ENCODE results near the gene UNK.

UNK gene

GRCh38 chr17:75738218-75738802 is 46.3 kb upstream of the UNK start:
- peaks cover 17% of the 10 kb centered on the region for H3K4me1 ChIP-seq (ENCODE audit: control insufficient read depth, low read length)

GRCh38 chr17:75739174-75739573 is 45.4 kb upstream of the UNK start:
- Histone ChIP-seq H3K4me3 (ENCODE audit: low read length) (no peak overlapping the region), H3K79me2 (ENCODE audit: control insufficient read depth, low read length) (no peaks in the 10 kb centered on the region), H3F3A (ENCODE audit: control insufficient read depth, insufficient read depth) (0 out of 2 replicates have a peak, but pooled peaks cover 3% of the 10 kb centered on the region), H3K36me3 (ENCODE audit: control insufficient read depth, low read length) (no peaks in the 10 kb centered on the region), H4K20me1 (ENCODE audit: control insufficient read depth, insufficient read depth, low read depth, low read length) (no peaks in the 10 kb centered on the region), H3K9me2 (replicated peaks; ENCODE audit: control insufficient read depth, low read length) (no peaks in the 10 kb centered on the region), H3K9me3 (ENCODE audit: control insufficient read depth, insufficient read depth, low read length) (no peaks in the 10 kb centered on the region), H3K27me3 (ENCODE audit: control insufficient read depth, low read length) (no peaks in the 10 kb centered on the region), H3K4me1 (ENCODE audit: control insufficient read depth, low read length) (peaks cover 17% of the 10 kb centered on the region), H3K27ac (ENCODE audit: low read depth, low read length) (no peak overlapping the region), H3K4me2 (ENCODE audit: low read length) (no peak overlapping the region)
- TF ChIP-seq CTCF (IDR thresholded peaks at IDR 0.05; ENCODE audit: low read depth, low read length, poor library complexity, severe bottlenecking) (no peak), EZH2phosphoT487 (IDR thresholded peaks at IDR 0.05; ENCODE audit: borderline replicate concordance, low read length) (no peak)

More at GRCh38 chr17:75738218-75738802, 46.3 kb upstream of the UNK start:
- Histone ChIP-seq H3K27ac (ENCODE audit: low read depth, low read length) (no peak overlapping the region), H3K9me2 (replicated peaks; ENCODE audit: control insufficient read depth, low read length) (no peaks in the 10 kb centered on the region), H4K20me1 (ENCODE audit: control insufficient read depth, insufficient read depth, low read depth, low read length) (no peaks in the 10 kb centered on the region), H3K4me2 (ENCODE audit: low read length) (peak overlapping the region; percentile 38), H3F3A (ENCODE audit: control insufficient read depth, insufficient read depth) (0 out of 2 replicates have a peak, but pooled peaks cover 3% of the 10 kb centered on the region), H3K4me3 (ENCODE audit: low read length) (no peak overlapping the region), H3K79me2 (ENCODE audit: control insufficient read depth, low read length) (no peaks in the 10 kb centered on the region), H3K36me3 (ENCODE audit: control insufficient read depth, low read length) (no peaks in the 10 kb centered on the region), H3K27me3 (ENCODE audit: control insufficient read depth, low read length) (no peaks in the 10 kb centered on the region), H3K9me3 (ENCODE audit: control insufficient read depth, insufficient read depth, low read length) (no peaks in the 10 kb centered on the region)
- TF ChIP-seq EZH2phosphoT487 (IDR thresholded peaks at IDR 0.05; ENCODE audit: borderline replicate concordance, low read length), result no peak
- TF ChIP-seq CTCF (IDR thresholded peaks at IDR 0.05; ENCODE audit: low read depth, low read length, poor library complexity, severe bottlenecking), result no peak

- Histone ChIP-seq H3K4me1 (ENCODE audit: control insufficient read depth, low read length) (peaks cover 12% of the 10 kb centered on the region), H3F3A (ENCODE audit: control insufficient read depth, insufficient read depth) (no peaks in the 10 kb centered on the region), H3K9me2 (replicated peaks; ENCODE audit: control insufficient read depth, low read length) (no peaks in the 10 kb centered on the region), H3K36me3 (ENCODE audit: control insufficient read depth, low read length) (no peaks in the 10 kb centered on the region), H3K4me3 (ENCODE audit: low read length) (no peak overlapping the region), H3K79me2 (ENCODE audit: control insufficient read depth, low read length) (no peaks in the 10 kb centered on the region), H3K4me2 (ENCODE audit: low read length) (no peak overlapping the region), H4K20me1 (ENCODE audit: control insufficient read depth, insufficient read depth, low read depth, low read length) (no peaks in the 10 kb centered on the region), H3K27ac (ENCODE audit: low read depth, low read length) (no peak overlapping the region), H3K27me3 (ENCODE audit: control insufficient read depth, low read length) (no peaks in the 10 kb centered on the region), H3K9me3 (ENCODE audit: control insufficient read depth, insufficient read depth, low read length) (no peaks in the 10 kb centered on the region)
- TF ChIP-seq CTCF (IDR thresholded peaks at IDR 0.05; ENCODE audit: low read depth, low read length, poor library complexity, severe bottlenecking) (no peak), EZH2phosphoT487 (IDR thresholded peaks at IDR 0.05; ENCODE audit: borderline replicate concordance, low read length) (no peak)
Measured at GRCh38 chr17:75739801-75740200, 44.8 kb upstream of the UNK start.

Data from DOHH2 (cell line).